GM21786 (cell line): ENCODE measurements around the gene MYLK.

ENCODE experiments used
- ATAC-seq: cut with Tn5 transposase; IDR thresholded peaks from one replicate; pipeline ENCODE4 v1.9.1; 2021; ENCODE audit not compliant: unreplicated experiment

Gene MYLK

DNA sequence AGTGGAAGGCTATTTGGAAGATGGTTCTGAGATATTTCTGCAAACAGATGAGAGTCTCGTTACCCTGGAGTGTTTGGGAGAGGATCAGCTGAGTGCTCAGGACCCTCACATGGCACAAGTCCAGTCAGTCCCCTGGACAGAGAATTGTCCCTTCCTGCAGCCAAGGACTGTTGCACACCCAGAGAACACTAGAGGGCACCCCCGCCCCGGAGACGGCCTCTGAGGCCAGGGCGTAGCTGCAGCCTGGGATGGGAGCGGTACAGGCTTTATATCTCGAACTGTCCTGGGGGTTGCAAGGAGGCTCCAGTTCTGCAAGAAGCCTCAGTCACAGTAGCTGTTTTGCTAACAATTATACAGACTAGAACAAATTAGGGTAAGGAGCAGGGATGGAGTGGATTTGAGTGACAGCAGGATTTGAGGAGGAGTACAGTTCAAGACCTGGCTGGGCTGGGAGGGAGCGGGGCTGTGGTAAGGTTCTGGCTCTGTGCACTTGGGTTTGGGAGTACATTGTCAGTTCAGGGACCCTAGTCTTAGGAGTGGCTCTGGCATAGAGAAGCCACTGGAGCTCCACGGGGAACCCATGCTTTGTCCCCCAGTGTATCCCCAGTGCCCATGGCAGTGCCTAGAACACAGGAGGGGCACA, 231.7 kb downstream of the MYLK start:
- peak; percentile 55 for ATAC-seq

DNA sequence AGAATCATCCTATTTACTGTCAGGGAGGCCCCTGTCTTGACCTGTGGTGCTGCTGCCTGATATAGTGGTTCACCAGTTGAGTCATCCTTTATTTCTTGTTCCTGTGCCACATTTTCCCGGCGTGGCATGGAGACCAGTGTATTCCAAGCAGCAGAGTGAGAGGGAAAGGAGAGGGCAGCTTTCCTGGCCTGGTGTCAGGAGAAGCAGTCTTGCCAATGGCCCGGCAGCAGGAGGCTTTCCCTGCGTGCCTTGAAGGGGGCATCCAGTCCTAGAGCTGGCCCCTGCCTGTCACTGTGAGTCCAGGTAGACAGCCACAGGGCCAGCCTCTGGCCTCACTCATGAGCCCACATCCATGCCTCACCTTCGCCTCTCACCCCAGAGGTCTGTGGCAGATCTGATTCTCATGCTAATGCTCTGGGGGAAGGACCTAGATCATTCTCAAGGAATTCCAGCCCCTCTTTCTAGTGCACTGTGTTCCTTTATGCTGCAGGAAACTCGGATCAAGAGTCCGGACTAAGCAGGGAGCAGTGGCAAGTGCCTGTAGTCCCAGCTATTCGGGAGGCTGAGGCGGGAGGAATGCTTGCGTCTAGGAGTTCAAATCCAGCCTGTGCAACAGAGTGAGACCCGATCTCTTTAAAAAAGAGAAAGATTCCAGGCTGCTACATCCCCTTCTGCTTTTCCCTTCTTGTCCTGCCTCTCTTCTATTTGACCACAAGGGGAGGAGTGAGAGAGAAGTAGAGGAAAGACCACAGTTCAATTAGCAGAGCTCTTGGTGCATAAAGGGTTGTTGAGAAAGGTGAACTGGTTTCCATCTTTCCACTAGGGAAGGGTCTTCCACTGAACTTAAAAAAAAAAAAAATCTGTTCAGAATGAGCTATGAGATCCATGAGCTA, 232.4 kb downstream of the MYLK start:
- no peak for ATAC-seq

GRCh38 chr3:123650101-123650500, 234.0 kb downstream of the MYLK start:
- no peak for ATAC-seq

DNA sequence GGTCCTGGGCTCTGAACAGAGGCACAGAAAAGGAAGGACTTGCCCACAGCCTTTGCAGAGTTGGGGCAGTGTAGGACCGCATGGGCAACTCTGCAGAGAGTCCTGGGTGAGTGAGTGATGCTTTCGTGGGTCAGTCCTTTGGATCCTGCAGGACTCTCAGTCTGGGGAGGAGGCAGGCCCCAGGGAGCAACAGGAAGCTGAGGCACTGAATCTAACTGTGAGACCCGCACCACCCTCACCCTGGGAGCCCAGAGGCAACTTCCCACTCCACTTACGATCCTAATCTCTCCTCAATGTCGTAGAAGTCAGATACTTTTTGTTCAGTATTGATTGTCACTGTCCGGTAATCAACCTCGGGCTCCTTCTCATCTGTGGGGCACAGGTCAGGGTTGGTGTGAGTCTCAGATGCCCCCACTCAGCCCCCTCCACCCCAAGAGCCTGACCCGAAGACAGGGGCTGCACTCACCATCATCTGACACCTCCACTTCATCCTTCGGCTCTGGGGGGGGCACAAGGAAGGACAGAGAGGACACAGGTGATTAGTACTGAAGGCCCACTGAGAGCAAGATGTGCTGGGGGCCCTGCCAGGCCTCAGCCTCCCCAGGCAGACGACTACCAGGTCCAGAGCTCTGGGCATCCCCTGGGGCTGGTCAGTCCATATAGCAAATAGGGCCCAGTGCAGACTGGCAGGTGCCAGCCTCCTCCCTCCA, 235.3 kb downstream of the MYLK start:
- ATAC-seq, result no peak

GRCh38 chr3:123644358-123644757, 239.8 kb downstream of the MYLK start:
- no peak for ATAC-seq

- ATAC-seq, result no peak
Observed at GRCh38 chr3:123642957-123643330, 241.2 kb downstream of the MYLK start.

- peak; percentile 84 for ATAC-seq
Observed at GRCh38 chr3:123642182-123642956, 241.8 kb downstream of the MYLK start.

DNA sequence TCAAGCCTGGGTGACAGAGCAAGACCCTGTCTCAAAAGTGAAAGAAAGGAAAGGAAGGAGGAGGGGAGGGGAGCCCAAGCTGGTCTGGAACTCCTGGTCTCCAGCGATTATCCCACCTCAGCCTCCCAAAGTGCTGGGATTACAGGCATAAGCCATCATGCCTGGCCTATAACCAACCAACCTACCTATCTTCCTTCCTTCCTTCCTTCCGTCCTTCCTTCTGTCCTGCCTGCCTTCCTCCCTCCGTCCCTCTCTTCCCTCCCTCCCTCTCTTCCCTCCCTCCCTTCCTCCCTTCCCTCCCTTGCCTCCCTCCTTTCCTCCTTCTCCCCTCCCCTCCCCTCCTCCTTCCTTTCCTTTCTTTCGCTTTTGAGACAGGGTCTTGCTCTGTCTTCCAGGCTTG, 242.6 kb downstream of the MYLK start:
- ATAC-seq, result no peak

GRCh38 chr3:123640740-123641462, 243.2 kb downstream of the MYLK start:
- no peak for ATAC-seq

- ATAC-seq, result no peak
Observed at GRCh38 chr3:123640311-123640710, 243.8 kb downstream of the MYLK start.

DNA sequence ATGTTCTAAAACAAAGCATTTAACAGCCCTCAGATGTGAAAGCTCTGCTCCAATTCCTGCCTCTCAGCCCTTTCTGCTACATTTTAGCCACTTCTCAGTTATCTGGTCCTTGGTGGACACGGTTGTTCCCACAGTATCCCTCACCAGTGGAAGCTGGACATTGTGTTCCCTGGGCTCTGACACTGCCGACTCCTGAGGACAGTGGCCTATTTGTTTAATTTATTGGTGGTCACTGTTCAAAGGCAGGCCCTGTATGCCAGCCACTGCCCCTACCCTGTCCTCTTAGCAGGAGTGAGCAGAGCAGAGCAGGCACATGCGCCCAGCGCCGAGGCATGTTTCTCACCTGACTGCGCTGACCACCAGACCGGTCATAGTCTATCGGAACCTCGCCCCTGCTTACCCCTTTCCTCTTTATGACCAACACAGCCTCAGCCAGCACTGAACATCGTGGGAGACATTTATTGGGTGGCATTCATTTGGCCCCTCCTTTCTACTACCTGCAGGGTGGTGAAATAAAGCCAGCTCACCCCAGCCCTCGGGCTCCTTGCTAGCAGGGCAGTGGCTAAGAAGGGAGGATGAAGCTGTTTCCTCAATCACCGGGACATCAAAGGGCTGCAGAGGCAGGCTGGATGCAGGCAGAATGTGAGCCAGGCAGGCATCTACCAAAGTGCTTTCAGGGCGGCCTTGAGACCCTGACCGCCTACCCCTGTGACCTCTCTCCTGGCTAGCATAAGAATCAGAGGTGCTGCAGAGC, 245.0 kb downstream of the MYLK start:
- no peak for ATAC-seq

DNA sequence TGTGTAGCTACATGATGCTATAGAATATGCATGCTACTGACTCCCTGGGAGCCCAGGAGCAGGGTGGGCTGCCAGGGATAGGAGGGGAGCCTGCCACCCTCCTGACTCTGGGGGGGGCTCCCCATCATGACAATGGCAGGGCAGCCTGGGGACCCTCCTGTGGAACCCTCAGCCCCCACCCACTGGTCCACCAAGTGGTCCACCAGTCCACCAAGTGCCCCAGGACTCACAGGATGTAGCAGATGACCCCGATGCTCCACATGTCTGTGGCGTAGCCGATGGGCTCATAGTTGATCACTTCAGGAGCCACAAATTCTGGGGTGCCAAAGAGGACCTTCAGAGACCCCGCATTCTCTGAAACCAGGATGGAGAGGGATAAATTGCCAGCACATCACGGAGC, 246.3 kb downstream of the MYLK start:
- ATAC-seq, result no peak

DNA sequence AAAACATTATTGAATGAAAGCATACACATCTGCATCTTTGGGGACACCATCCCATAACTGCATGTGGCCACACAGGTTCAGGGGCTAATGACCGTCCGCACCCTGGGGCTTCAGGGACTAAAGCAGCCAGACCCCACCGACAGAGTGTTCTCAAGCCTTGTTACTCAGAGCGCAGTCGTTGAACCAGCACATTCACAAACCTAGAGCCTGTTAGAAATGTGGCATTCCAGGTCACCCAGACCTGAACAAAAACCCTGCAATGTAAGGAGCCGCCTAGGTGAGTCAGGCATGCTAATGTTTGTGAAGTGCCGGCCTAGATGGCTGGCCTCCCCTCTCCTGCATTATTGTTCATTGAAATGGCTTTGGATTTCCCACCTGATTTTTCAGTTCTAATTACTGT, 247.0 kb downstream of the MYLK start:
- no peak for ATAC-seq

DNA sequence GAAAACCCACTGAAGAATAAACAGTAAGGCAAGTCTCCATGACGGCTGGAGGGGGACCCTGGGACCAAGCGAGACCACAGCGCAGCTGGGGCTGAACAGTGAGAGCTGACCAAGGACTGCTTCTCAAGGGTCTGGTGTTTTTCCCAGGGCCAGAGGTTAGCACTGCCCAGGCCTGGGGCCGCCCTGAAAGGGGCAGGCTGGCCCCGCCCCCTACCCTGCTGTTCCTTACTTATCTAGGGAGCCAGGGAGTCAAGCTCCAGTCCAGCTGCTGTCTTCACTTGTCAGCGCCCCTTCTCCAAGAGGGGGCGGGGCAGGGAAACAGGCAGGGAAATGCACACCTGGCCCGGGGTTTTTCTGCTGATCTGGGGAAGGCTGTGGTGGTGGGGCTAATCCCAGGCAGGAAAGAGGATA, 247.7 kb downstream of the MYLK start:
- no peak for ATAC-seq

DNA sequence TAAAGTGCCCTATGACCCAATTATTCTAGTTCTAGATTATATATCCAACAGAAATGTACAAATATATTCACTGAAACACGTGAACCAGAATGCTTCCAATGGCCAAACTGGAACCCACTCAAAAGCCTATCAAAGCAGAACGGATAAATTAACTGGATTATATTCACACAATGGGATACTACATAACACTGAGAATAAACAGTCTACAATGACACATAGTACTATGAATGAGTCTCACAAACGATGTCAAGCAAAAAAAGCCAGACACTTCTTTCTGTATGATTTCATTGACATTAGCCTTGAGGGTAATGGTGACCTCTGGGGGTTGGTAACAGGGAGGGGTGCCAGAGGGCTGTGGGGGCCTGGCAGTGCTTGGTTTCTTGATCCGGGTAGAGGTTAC, 248.4 kb downstream of the MYLK start:
- no peak for ATAC-seq

- ATAC-seq, result no peak
Observed at GRCh38 chr3:123635217-123635616, 248.9 kb downstream of the MYLK start.

GRCh38 chr3:123634149-123635051, 249.7 kb downstream of the MYLK start:
- ATAC-seq, result no peak

DNA sequence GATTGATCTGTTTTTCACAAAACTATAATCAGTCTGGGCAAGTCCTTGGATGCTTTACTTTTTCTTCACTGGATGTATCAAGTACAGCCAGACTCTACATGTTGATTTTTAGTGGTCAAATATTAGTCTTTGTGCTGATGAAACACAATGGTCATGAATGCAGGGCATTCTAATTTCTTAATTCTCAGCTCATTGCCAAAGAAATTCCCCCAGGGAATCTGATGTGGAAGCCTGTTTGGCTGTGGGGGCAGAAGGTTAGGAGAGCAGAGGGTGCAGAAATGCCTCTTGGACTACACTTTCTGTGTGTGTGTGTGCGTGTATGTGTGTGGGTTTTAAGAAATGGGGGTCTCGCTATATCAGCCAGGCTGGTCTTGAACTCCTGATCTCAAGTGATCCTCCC, 250.6 kb downstream of the MYLK start:
- no peak for ATAC-seq

- ATAC-seq, result no peak
Observed at GRCh38 chr3:123632161-123632655, 251.9 kb downstream of the MYLK start.
